Neural progenitor cell (in vitro differentiated cells): ENCODE data around the gene EPGN. TPM values are rescaled to one million over a fixed set of nuclear protein-coding genes. Genes with fewer than 3 reads are reported as not detected.

Source experiments
- DNase-seq: peaks from one replicate; pipeline ENCODE4 v3.0.0-alpha.2; 2016; ENCODE audit warnings: low spot score
- H2AFZ ChIP-seq: fragments of 200-600 bp; sonication (generic); replicated peaks from 2 replicates; pipeline ENCODE4 v1.6.1; 2016; ENCODE audit warnings: antibody characterized with exemption
- H3F3A ChIP-seq: fragments of 200-600 bp; sonication (generic); 2 replicates; pipeline ENCODE4 v1.6.1; 2016; ENCODE audit warnings: antibody characterized with exemption, low read depth
- H3K27ac ChIP-seq: fragments of 200-600 bp; sonication (generic); 2 replicates; pipeline ENCODE4 v1.5.1; 2016; ENCODE audit warnings: mild to moderate bottlenecking
- H3K27me3 ChIP-seq: fragments of 200-600 bp; sonication (generic); 2 replicates; pipeline ENCODE4 v1.6.1; 2016; ENCODE audit warnings: mild to moderate bottlenecking, moderate library complexity
- H3K36me3 ChIP-seq: fragments of 200-600 bp; sonication (generic); 2 replicates; pipeline ENCODE4 v1.5.1; 2016
- H3K4me1 ChIP-seq: fragments of 200-600 bp; sonication (generic); 2 replicates; pipeline ENCODE4 v1.6.1; 2016; ENCODE audit warnings: mixed run types
- H3K4me2 ChIP-seq: fragments of 200-600 bp; sonication (generic); 2 replicates; pipeline ENCODE4 v1.6.1; 2016
- H3K4me3 ChIP-seq: fragments of 200-600 bp; sonication (generic); 2 replicates; pipeline ENCODE4 v1.5.1; 2016
- H3K79me2 ChIP-seq: fragments of 200-600 bp; sonication (generic); 2 replicates; pipeline ENCODE4 v1.6.1; 2016; ENCODE audit warnings: low read depth
- H3K9ac ChIP-seq: fragments of 200-600 bp; sonication (generic); 2 replicates; pipeline ENCODE4 v1.6.1; 2016
- H3K9me3 ChIP-seq: fragments of 200-600 bp; sonication (generic); 2 replicates; pipeline ENCODE4 v1.5.1; 2016; ENCODE audit warnings: low read depth
- H4K20me1 ChIP-seq: fragments of 200-600 bp; sonication (generic); 2 replicates; pipeline ENCODE4 v1.6.1; 2016; ENCODE audit warnings: low read depth
- H3K27ac Mint-ChIP-seq: 3 replicates; pipeline ENCODE4 v1.8.0; 2021; ENCODE audit warnings: mixed read lengths
- H3K27me3 Mint-ChIP-seq: 2 replicates; pipeline ENCODE4 v1.8.0; 2022; ENCODE audit warnings: low read depth, mild to moderate bottlenecking, inconsistent platforms, moderate library complexity, mixed read lengths; ENCODE audit not compliant: insufficient read depth
- H3K36me3 Mint-ChIP-seq: 3 replicates; pipeline ENCODE4 v1.8.0; 2021; ENCODE audit warnings: mixed read lengths
- H3K4me1 Mint-ChIP-seq: 3 replicates; pipeline ENCODE4 v1.8.0; 2021; ENCODE audit warnings: mixed read lengths
- H3K4me3 Mint-ChIP-seq: 3 replicates; pipeline ENCODE4 v1.8.0; 2021; ENCODE audit warnings: mild to moderate bottlenecking, moderate library complexity, mixed read lengths
- H3K9me3 Mint-ChIP-seq: 3 replicates; pipeline ENCODE4 v1.8.0; 2020; ENCODE audit warnings: mixed read lengths
- CTCF ChIP-seq: fragments of 200-600 bp; sonication (generic); IDR thresholded peaks from 2 replicates; pipeline ENCODE4 v1.5.1; 2017; ENCODE audit warnings: antibody characterized with exemption, mild to moderate bottlenecking
- EZH2 ChIP-seq: fragments of 200-600 bp; sonication (generic); IDR thresholded peaks from 2 replicates; pipeline ENCODE4 v1.6.1; 2017; ENCODE audit warnings: antibody characterized with exemption, mild to moderate bottlenecking, moderate library complexity
- EZH2phosphoT487 ChIP-seq: fragments of 200-600 bp; sonication (generic); IDR thresholded peaks from 2 replicates; pipeline ENCODE4 v1.6.1; 2017; ENCODE audit warnings: antibody characterized with exemption
- total RNA-seq: library from RNA; depleted of rRNA; stranded (reverse); fragments of >200 nt; gene quantifications from 2 replicates; pipeline ENCODE4 v1.2.3, GENCODE V29; 2015; ENCODE audit warnings: low replicate concordance

EPGN gene
- total RNA-seq, 1 donor from 2014 or later, result not detected

- Mint-ChIP-seq H3K27ac (no peak overlapping the region), H3K9me3 (no peaks in the 10 kb centered on the region), H3K4me1 (no peaks in the 10 kb centered on the region), H3K4me3 (no peak overlapping the region), H3K36me3 (no peaks in the 10 kb centered on the region), H3K27me3 (no peaks in the 10 kb centered on the region)
- Histone ChIP-seq H4K20me1 (no peaks in the 10 kb centered on the region), H3K27ac (no peak overlapping the region), H3K4me3 (no peak overlapping the region), H3K9me3 (no peaks in the 10 kb centered on the region), H3K36me3 (no peaks in the 10 kb centered on the region), H3F3A (no peaks in the 10 kb centered on the region), H3K9ac (no peak overlapping the region), H3K4me2 (no peak overlapping the region), H3K79me2 (no peaks in the 10 kb centered on the region), H2AFZ (no peak overlapping the region), H3K27me3 (no peaks in the 10 kb centered on the region), H3K4me1 (no peaks in the 10 kb centered on the region)
- TF ChIP-seq CTCF (no peak), EZH2phosphoT487 (no peak), EZH2 (no peak)
- no peak for DNase-seq
These were observed 23.7 kb downstream of the EPGN start for GRCh38 chr4:74331944-74332343.

- Histone ChIP-seq H3K27me3 (no peaks in the 10 kb centered on the region), H3K4me3 (no peak overlapping the region), H2AFZ (no peak overlapping the region), H3K4me1 (no peaks in the 10 kb centered on the region), H3K9ac (no peak overlapping the region), H3K27ac (no peak overlapping the region), H3K79me2 (no peaks in the 10 kb centered on the region), H3K4me2 (no peak overlapping the region), H3F3A (no peaks in the 10 kb centered on the region), H3K36me3 (no peaks in the 10 kb centered on the region), H4K20me1 (no peaks in the 10 kb centered on the region), H3K9me3 (no peaks in the 10 kb centered on the region)
- no peak overlapping the region for H3K27ac Mint-ChIP-seq
- no peak for TF ChIP-seq EZH2
- DNase-seq, result no peak
- H3K4me1 Mint-ChIP-seq, result no peaks in the 10 kb centered on the region
- no peaks in the 10 kb centered on the region for H3K9me3 Mint-ChIP-seq
- no peaks in the 10 kb centered on the region for H3K27me3 Mint-ChIP-seq
- H3K4me3 Mint-ChIP-seq, result no peak overlapping the region
- H3K36me3 Mint-ChIP-seq, result no peaks in the 10 kb centered on the region
These were observed 26.4 kb downstream of the EPGN start for GRCh38 chr4:74334636-74335035.

- H3K27ac ChIP-seq, result no peak overlapping the region
- H3K9me3 Mint-ChIP-seq, result peaks cover 4% of the 10 kb centered on the region
- H3K27me3 ChIP-seq, result no peaks in the 10 kb centered on the region
- TF ChIP-seq EZH2phosphoT487 (no peak), CTCF (no peak), EZH2 (no peak)
- H3K4me2 ChIP-seq, result no peak overlapping the region
- no peaks in the 10 kb centered on the region for H4K20me1 ChIP-seq
- no peak for DNase-seq
- no peaks in the 10 kb centered on the region for H3K79me2 ChIP-seq
- H3K4me1 Mint-ChIP-seq, result no peaks in the 10 kb centered on the region
- no peak overlapping the region for H2AFZ ChIP-seq
- no peak overlapping the region for H3K4me3 Mint-ChIP-seq
- H3K27me3 Mint-ChIP-seq, result peaks cover 4% of the 10 kb centered on the region
- no peak overlapping the region for H3K9ac ChIP-seq
- no peaks in the 10 kb centered on the region for H3K9me3 ChIP-seq
- no peaks in the 10 kb centered on the region for H3F3A ChIP-seq
- H3K36me3 Mint-ChIP-seq, result no peaks in the 10 kb centered on the region
- no peak overlapping the region for H3K27ac Mint-ChIP-seq
- H3K4me1 ChIP-seq, result no peaks in the 10 kb centered on the region
- H3K4me3 ChIP-seq, result no peak overlapping the region
- H3K36me3 ChIP-seq, result no peaks in the 10 kb centered on the region
These were observed 27.2 kb downstream of the EPGN start for GRCh38 chr4:74335341-74336021.

GRCh38 chr4:74338792-74339333 lies 30.6 kb downstream of the EPGN start:
- TF ChIP-seq CTCF (no peak), EZH2 (no peak), EZH2phosphoT487 (no peak)
- Histone ChIP-seq H3K27me3 (no peaks in the 10 kb centered on the region), H3K9ac (no peak overlapping the region), H3K9me3 (no peaks in the 10 kb centered on the region), H3K36me3 (no peaks in the 10 kb centered on the region), H3F3A (no peaks in the 10 kb centered on the region), H4K20me1 (no peaks in the 10 kb centered on the region), H3K79me2 (no peaks in the 10 kb centered on the region), H3K4me3 (no peak overlapping the region), H2AFZ (no peak overlapping the region), H3K27ac (no peak overlapping the region), H3K4me2 (no peak overlapping the region), H3K4me1 (no peaks in the 10 kb centered on the region)
- Mint-ChIP-seq H3K4me3 (no peak overlapping the region), H3K9me3 (peaks cover 22% of the 10 kb centered on the region), H3K27me3 (peaks cover 7% of the 10 kb centered on the region), H3K36me3 (no peaks in the 10 kb centered on the region), H3K4me1 (no peaks in the 10 kb centered on the region), H3K27ac (no peak overlapping the region)
- no peak for DNase-seq
